ENCODE measurements around the gene TMEM238L. TPM values are rescaled to one million over a fixed set of nuclear protein-coding genes. Genes with fewer than 3 reads are reported as not detected.
"Not testable (repeated sequence)": the region's sequence is repeated elsewhere in the genome, so short reads cannot be mapped to it uniquely, and the experiment has no call there.

Gene TMEM238L
- not detected for total RNA-seq

GRCh38 chr17:10803830-10804475, at the start of gene TMEM238L:
Gene TMEM238L, minus strand, starts transcription at chr17:10804099. Its CDS starts 136 bp downstream, at chr17:10803963.
- no peak for FAIRE-seq
- no peak for DNase-seq (ENCODE audit: low spot score in 2 of 2)

GRCh38 chr17:10846636-10847035, 42.7 kb upstream of the TMEM238L start:
- not testable (repeated sequence) for DNase-seq (ENCODE audit: low spot score in 2 of 2)
- peak; percentile 60 for FAIRE-seq

- FAIRE-seq: no peak
- no peak for DNase-seq (ENCODE audit: low spot score in 2 of 2)
These were observed 41.5 kb upstream of the TMEM238L start for GRCh38 chr17:10845388-10845751.

GRCh38 chr17:10844621-10845387, 40.9 kb upstream of the TMEM238L start:
- DNase-seq (ENCODE audit: low spot score in 2 of 2): peak; percentile 37 to 83
- no peak for FAIRE-seq

GRCh38 chr17:10843811-10844210, 39.9 kb upstream of the TMEM238L start:
- no peak for FAIRE-seq
- DNase-seq (ENCODE audit: low spot score in 2 of 2): no peak

GRCh38 chr17:10842658-10843057, 38.8 kb upstream of the TMEM238L start:
- no peak for DNase-seq (ENCODE audit: low spot score in 2 of 2)
- FAIRE-seq: no peak

- DNase-seq (ENCODE audit: low spot score in 2 of 2): no peak
- no peak for FAIRE-seq
These were observed 34.8 kb upstream of the TMEM238L start for GRCh38 chr17:10838682-10839081.

- no peak for FAIRE-seq
- no peak for DNase-seq (ENCODE audit: low spot score in 2 of 2)
These were observed 34.0 kb upstream of the TMEM238L start, which contains the start of gene PIRT for GRCh38 chr17:10837921-10838320. Gene PIRT, minus strand, starts transcription at chr17:10838087. Its CDS starts 12,442 bp downstream, at chr17:10825645.

- DNase-seq (ENCODE audit: low spot score in 2 of 2) (no peak), FAIRE-seq (no peak)
These were observed 33.2 kb upstream of the TMEM238L start for GRCh38 chr17:10836966-10837590.

GRCh38 chr17:10836145-10836544, 32.2 kb upstream of the TMEM238L start:
- DNase-seq (ENCODE audit: low spot score in 2 of 2) (no peak), FAIRE-seq (no peak)

- FAIRE-seq: no peak
- no peak for DNase-seq (ENCODE audit: low spot score in 2 of 2)
These were observed 27.8 kb upstream of the TMEM238L start for GRCh38 chr17:10831696-10832095.

- no peak for FAIRE-seq
These were observed 24.1 kb upstream of the TMEM238L start for GRCh38 chr17:10827898-10828552.

GRCh38 chr17:10824874-10825273, 21.0 kb upstream of the TMEM238L start:
- DNase-seq (ENCODE audit: low spot score in 2 of 2) (no peak), FAIRE-seq (no peak)

More at GRCh38 chr17:10827898-10828552, 24.1 kb upstream of the TMEM238L start:
- no peak for DNase-seq (ENCODE audit: low spot score in 2 of 2)

- FAIRE-seq (no peak), DNase-seq (ENCODE audit: low spot score in 2 of 2) (no peak)
These were observed 17.9 kb upstream of the TMEM238L start for GRCh38 chr17:10821770-10822169.

GRCh38 chr17:10821054-10821453, 17.2 kb upstream of the TMEM238L start:
- FAIRE-seq (no peak), DNase-seq (ENCODE audit: low spot score in 2 of 2) (no peak)

GRCh38 chr17:10815319-10815718, 11.4 kb upstream of the TMEM238L start:
- FAIRE-seq (no peak), DNase-seq (ENCODE audit: low spot score in 2 of 2) (no peak)

GRCh38 chr17:10814075-10814474, 10.2 kb upstream of the TMEM238L start:
- no peak for FAIRE-seq
- DNase-seq (ENCODE audit: low spot score in 2 of 2): no peak

- DNase-seq (ENCODE audit: low spot score in 2 of 2) (no peak), FAIRE-seq (no peak)
These were observed 8.8 kb upstream of the TMEM238L start for GRCh38 chr17:10812674-10813073.

GRCh38 chr17:10809605-10810004, 5.7 kb upstream of the TMEM238L start:
- DNase-seq (ENCODE audit: low spot score in 2 of 2) (no peak), FAIRE-seq (no peak)

- DNase-seq (ENCODE audit: low spot score in 2 of 2) (no peak), FAIRE-seq (no peak)
These were observed 3.8 kb upstream of the TMEM238L start for GRCh38 chr17:10807704-10808128.
